ENCODE data around the gene TDG.
"Not testable (repeated sequence)": the region's sequence is repeated elsewhere in the genome, so short reads cannot be mapped to it uniquely, and the experiment has no call there.

The TDG gene

GRCh38 chr12:104022786-104023185, 57.1 kb downstream of the TDG start:
- DNase-seq (ENCODE audit: low spot score), result no peak

- no peak for DNase-seq (ENCODE audit: low spot score)
These were observed 58.0 kb downstream of the TDG start for GRCh38 chr12:104023710-104024109.

GRCh38 chr12:104024348-104024747, 58.7 kb downstream of the TDG start:
- DNase-seq (ENCODE audit: low spot score), result no peak

- DNase-seq (ENCODE audit: low spot score), result no peak
These were observed 60.1 kb downstream of the TDG start for GRCh38 chr12:104025771-104026170.

- no peak for DNase-seq (ENCODE audit: low spot score)
These were observed 61.3 kb downstream of the TDG start for GRCh38 chr12:104026841-104027599.

GRCh38 chr12:104030596-104030995, 64.9 kb downstream of the TDG start:
- DNase-seq (ENCODE audit: low spot score), result not testable (repeated sequence)

GRCh38 chr12:104036143-104036542, 70.5 kb downstream of the TDG start:
- not testable (repeated sequence) for DNase-seq (ENCODE audit: low spot score)
